Stimulated activated CD4-positive, alpha-beta T cell treated with anti-CD3 and anti-CD28 coated beads, Interleukin-1b, Interleukin-23, amount 100 ng/mL, for 24 hours (primary cell): ENCODE measurements around the gene PNPLA8.
"Not testable (repeated sequence)": the region's sequence is repeated elsewhere in the genome, so short reads cannot be mapped to it uniquely, and the experiment has no call there.

ENCODE experiments used
- DNase-seq, 4 experiments: peaks; one replicate each; pipeline ENCODE4 v3.0.0-alpha.2; 2020; ENCODE audit warnings: low read depth in 4 of 4, low spot score in 1 of 4

PNPLA8 gene

GRCh38 chr7:108533712-108534111, 7.8 kb upstream of the PNPLA8 start:
- no peak for DNase-seq

- no peak for DNase-seq
Measured at GRCh38 chr7:108529341-108529740, 3.4 kb upstream of the PNPLA8 start.

GRCh38 chr7:108528183-108528712, 2.3 kb upstream of the PNPLA8 start:
- DNase-seq: no peak

- DNase-seq: no peak
Measured at GRCh38 chr7:108526768-108527017, 758 bp upstream of the PNPLA8 start.

GRCh38 chr7:108525327-108525984, 479 bp downstream of the PNPLA8 start:
- peak in 1 of 4 experiments; percentile 52 for DNase-seq

GRCh38 chr7:108522780-108523179, 3.2 kb downstream of the PNPLA8 start:
- DNase-seq: no peak

GRCh38 chr7:108517951-108518350, 8.0 kb downstream of the PNPLA8 start:
- no peak for DNase-seq

GRCh38 chr7:108515630-108516029, 10.3 kb downstream of the PNPLA8 start:
- no peak for DNase-seq

- no peak for DNase-seq
Measured at GRCh38 chr7:108515013-108515412, 10.9 kb downstream of the PNPLA8 start.

- no peak for DNase-seq
Measured at GRCh38 chr7:108511939-108512338, 14.0 kb downstream of the PNPLA8 start.

GRCh38 chr7:108504576-108504975, 21.4 kb downstream of the PNPLA8 start:
- DNase-seq: not testable (repeated sequence)

- no peak for DNase-seq
Measured at GRCh38 chr7:108503112-108504026, 22.6 kb downstream of the PNPLA8 start.

- DNase-seq: no peak
Measured at GRCh38 chr7:108499566-108499965, 26.4 kb downstream of the PNPLA8 start.

GRCh38 chr7:108498481-108498880, 27.5 kb downstream of the PNPLA8 start:
- DNase-seq: no peak

GRCh38 chr7:108497082-108497725, 28.7 kb downstream of the PNPLA8 start:
- peak; percentile 7 to 20 (median 13) for DNase-seq

- DNase-seq: no peak
Measured at GRCh38 chr7:108492742-108493141, 33.2 kb downstream of the PNPLA8 start.

- no peak for DNase-seq
Measured at GRCh38 chr7:108488768-108489538, 37.0 kb downstream of the PNPLA8 start.

GRCh38 chr7:108487646-108488045, 38.3 kb downstream of the PNPLA8 start:
- DNase-seq: no peak

- DNase-seq: no peak
Measured at GRCh38 chr7:108486291-108486966, 39.5 kb downstream of the PNPLA8 start.

- no peak for DNase-seq
Measured at GRCh38 chr7:108484137-108484536, 41.8 kb downstream of the PNPLA8 start.

GRCh38 chr7:108480311-108480710, 45.6 kb downstream of the PNPLA8 start:
- no peak for DNase-seq
